Left ventricle myocardium superior (tissue), 1 donor: ENCODE results near the gene CDCA8. TPM values are rescaled to one million over a fixed set of nuclear protein-coding genes. Genes with fewer than 3 reads are reported as not detected.
A peak's percentile ranks its signal among the peaks of the same experiment; 100 is the strongest.

Experiments used
- ATAC-seq: fragments of 200-7000 bp; cut with Tn5 transposase; one replicate; pipeline ENCODE4 v1.9.1; 2020; ENCODE audit warnings: mild to moderate bottlenecking, moderate library complexity
- DNase-seq: peaks from one replicate; pipeline ENCODE4 v3.0.0-alpha.2; 2020
- intact Hi-C: fragments of 100-400 bp; cut with micrococcal nuclease; formaldehyde crosslinking; loops from one replicate; pipeline ENCODE4 v1.11.0; 2022
- total RNA-seq: library from RNA; stranded (reverse); fragmentation: NEBNext Ultra II Directional; extraction: Animal tissue kit (Norgen Biotek cat#: 25700); gene quantifications from one replicate; pipeline ENCODE4 v1.2.1, GENCODE V29; 2021
- donor health status: DM: no; HTN: yes; CAD: no; lungs with severe emphysema.

CDCA8 gene
- total RNA-seq, 1 donor from 2014 or later, result 0.32 TPM

DNA sequence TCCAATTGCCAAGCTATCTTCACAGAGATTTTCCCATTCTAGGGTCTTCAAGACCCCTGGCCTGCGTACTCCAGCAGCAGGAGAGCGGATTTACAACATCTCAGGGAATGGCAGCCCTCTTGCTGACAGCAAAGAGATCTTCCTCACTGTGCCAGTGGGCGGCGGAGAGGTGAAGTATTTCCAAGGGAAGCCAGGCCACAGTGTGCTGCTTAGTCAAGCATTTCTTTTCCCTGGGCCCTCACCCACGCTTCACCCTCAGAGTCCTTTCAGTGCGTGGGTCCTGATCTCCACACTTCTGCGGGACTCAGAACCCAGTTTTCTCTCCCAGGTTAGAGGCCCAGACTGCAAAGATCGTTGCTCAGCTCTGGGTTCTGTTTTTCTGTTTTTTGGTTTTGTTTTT, 13.1 kb downstream of the CDCA8 start:
- intact Hi-C loops, result no loop called here
- DNase-seq, result no peak
- no peak for ATAC-seq

DNA sequence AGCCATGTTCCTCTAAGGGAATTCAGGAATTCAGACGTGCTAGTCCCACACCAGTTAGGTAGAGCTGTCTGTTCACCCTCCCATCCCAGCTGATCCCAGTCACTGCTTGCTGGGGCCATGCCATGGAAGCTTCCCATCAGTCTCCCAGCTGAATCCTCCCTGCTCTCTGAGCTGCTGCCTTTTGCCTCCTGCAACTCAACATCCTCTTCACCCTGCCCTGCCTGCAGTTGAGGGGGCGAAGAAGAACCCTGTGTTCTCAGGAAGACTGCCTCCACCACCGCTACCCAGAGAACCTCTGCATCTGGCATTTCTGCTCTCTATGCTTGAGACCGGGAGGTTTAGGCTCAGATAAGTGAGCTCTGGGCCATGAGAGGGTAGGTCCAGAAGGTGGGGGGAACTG, 16.2 kb downstream of the CDCA8 start:
- DNase-seq, result no peak
- intact Hi-C loops, result no loop called here
- ATAC-seq, result no peak

DNA sequence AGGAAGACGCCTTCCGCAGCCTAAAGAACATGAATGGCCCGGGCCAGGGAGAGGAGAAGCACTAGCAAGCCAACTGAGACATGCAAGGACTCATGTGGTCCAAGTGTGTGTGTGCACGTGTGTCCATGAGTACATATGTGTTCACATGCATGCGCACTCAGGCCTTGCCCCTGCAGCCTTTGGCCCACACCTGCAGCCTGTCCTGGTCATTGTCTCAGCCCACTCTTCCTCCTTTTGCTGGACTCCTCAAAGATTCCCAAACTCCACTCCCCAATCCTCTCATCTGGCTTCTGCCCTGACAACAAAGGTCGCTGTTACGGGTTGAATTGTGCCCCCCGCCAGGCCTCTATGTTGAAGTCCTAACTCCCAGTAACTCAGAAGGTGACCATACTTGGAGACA, 21.9 kb downstream of the CDCA8 start:
- no peak for DNase-seq
- intact Hi-C loops, result no loop called here
- ATAC-seq, result no peak

DNA sequence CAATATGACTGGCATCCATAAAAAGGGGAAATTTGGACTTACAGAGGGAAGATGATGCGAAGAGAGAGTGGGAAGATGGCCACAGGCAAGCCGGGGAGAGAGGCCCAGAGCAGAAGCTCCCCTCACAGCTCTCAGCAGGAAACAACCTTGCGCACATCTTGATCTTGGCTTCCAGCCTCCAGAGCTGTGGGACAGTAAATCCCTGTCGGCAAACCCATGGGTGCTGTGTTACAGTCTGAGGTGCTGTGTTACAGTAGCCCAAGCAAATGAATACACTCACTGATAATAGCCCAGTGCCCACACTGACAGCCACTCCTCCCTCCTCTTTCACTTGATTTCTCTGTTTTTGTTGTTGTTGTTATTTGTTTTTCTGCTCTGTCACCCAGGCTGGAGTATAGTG, 22.4 kb downstream of the CDCA8 start:
- no peak for DNase-seq
- ATAC-seq, result no peak
- intact Hi-C loops, result no loop called here

DNA sequence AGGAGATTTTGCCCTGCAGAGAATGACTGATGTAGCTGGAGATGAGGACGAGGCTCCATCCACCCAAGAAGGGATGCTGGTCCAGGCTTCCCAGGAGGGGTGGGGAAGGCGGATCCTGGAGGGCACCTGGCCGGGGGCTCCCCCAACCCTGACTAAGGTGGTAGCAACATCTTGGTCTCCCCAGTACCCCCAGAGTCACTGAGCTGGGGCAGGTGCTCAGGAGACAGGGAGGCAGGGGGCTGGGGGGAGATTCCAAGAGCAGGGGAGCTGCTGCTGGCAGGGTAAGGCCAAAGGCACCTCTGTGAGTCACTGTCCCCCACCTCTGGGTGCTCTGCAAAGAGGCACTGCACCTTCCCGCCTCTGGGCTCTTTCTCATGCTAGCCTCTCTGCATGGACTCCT, 24.0 kb downstream of the CDCA8 start:
- intact Hi-C loops, result no loop called here
- DNase-seq (no peak), ATAC-seq (no peak)

DNA sequence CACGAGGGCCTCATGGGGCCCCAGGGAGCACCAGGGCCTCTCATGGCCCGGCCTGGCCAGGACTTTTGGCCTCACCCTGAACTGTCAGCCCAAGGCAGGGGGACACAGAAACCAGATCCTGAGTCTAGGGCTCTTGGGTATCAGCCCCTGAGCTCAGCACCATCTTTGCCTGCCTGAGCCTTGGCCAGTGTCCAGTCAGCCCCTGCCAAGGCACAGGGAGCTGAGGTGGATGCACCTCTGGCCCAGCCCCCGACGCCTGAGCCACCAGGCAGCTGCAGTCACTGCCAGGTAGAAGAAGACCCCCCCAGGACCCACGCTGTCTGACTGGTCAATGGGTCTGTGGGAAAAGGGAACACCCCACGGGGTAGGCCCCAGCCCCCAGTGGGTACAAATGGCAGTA, 25.3 kb downstream of the CDCA8 start:
- intact Hi-C loops, result no loop called here
- no peak for ATAC-seq
- no peak for DNase-seq

DNA sequence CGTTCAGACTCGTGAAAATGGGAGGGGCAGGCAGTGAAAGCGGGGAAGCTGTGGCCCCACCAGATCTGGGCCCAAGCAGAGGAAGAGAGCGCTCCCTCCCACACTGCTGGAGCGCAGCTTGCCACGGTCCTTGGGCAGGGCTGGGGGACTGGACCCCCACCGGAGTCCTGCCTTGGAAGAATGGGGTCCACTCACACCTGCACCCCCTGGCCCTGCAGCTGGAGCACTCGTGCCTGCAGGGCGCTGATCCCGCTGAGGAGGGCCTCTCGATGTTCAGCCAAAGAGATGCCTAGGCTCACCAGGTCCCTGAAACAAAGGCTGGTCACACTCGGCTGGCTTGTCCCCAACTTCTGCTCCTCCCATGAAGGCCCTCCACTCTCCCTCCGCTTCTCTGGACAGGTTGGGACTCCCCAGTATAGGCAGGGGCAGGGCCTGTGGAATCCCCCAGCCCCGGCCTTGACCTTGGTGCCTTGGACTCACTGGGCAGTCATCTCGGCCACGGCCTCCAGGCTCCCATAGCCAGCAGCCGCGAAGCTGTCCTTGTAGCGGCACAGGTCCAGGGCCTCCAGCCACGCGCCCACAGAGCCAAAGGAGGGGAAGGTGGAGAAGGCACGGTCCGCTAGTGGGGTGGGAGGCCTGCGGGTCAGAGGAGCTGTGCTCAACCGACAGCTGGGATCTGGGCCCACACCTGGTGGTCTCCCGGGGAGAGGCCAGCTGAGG, 26.0 kb downstream of the CDCA8 start:
- DNase-seq (no peak), ATAC-seq (no peak)
- intact Hi-C loops, result no loop called here

DNA sequence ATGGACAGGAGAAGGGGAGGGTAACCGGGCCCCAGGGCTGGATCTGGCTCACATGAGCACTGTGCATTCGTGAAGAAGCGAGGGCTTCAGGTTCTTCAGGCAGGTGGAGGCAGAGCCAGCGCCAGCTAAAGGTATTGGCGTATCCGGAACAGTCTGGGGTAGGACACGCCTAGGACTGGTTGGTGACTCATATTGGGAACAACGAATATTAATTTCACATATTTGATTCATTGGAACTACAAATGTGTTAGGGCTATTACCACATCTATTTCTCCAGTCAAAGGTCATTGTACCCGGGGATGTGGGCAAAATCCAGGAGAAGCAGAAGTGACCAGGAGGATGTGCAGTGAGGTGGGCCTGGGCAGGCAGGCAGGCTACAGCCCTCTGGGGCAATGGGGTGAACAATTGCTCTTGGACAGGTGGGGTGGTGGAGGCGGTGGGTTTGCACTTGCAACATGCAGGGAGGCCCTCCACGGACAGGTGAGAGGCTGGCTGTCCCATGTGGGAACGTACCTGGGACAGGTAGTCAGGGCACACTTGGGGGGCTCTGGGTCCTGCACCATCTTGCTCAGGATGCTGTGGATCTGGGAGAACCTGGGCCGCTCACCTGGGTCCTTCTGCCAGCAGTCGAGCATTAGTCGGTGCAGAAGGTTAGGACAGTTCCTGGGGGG, 26.7 kb downstream of the CDCA8 start:
- intact Hi-C loops, result no loop called here
- DNase-seq (no peak), ATAC-seq (no peak)

DNA sequence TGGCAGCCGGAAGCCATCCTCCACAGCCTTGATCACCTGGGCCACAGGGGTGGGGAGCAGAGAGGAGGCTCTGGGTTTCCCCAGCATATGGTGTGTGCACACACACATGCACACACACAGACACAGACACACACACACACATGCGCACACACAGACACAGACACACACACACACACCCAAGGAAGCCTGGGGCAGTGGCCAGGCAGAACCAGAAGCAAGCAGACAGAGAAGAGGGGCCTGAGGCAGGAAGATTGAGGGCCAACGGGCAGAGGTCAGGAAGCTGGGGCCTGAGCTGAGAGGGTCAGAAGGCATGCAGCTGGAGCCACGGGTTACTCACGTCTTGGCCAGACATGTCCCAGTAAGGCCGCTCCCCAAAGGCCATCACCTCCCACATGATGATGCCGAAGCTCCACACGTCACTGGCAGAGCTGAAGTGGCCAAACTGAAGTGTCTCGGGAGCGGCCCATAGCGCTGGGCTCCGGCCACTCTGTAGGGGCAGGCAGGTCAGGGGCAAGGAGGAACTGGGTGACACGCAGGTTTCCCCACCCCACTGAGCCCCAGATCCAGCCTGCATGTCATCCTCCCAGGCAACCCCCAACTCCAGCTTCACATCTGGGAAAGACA, 27.4 kb downstream of the CDCA8 start:
- ATAC-seq (no peak), DNase-seq (no peak)
- intact Hi-C loops, result no loop called here

DNA sequence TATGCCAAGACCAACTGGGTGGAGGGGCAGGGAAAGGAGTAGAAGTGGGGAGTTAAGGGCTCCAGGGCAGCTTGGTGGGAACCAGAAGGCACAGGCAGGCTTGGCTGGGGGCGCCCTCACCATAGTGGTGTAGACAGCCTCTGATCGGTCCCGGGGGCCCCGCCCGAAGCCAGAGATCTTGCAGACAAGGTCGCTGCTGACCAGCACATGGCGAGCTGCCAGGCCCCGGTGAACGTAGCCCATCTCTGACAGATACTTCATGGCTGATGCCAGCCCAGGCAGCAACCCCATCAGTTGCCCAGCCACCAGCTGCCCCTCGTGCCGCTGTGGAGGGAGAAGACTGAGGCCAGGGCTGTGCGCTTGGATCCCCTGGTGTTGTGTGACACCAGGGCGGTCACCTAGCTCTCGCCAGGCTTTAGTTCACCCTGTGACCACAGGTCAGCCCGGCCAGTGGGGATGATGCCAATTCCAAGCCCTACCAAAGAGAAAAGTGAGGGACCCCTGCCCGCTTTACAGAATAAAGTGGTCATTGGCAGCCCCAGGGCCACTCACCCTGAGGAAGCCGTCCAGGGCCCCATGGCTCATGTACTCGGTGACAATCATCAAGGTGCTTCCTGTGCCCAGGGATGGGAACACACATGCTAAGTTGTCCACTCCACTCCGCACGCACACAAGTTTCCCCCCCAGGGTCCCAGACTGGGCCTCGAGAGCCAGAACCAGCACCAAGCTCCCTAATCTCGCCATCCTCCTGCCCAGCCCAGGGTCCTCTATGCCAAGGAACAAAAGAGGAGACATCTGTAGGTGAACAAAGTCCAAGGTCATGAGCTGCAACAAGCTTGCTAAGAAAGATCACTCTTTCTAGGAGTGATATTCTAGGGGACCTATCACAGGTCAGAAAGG, 28.2 kb downstream of the CDCA8 start:
- no peak for DNase-seq
- intact Hi-C loops, result no loop called here
- no peak for ATAC-seq

DNA sequence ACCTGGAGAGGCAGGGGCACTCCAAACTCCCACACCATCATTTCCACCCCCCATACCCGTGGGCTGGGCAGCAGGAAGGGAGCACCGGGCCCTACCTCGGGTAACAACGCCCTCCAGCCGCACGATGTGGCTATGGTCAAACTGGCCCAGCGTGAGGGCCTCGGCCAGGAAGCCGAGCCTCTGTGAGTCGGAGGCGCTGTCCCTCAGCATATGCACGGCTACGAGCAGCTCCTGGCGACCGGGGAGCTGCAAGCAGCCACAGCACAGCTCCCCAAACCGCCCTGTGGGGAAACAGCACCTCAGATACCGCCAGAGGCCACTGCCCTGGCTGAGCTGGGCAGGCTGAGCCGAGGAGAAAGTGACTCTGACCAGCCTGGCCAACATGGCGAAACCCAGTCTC, 29.2 kb downstream of the CDCA8 start:
- DNase-seq, result no peak
- no peak for ATAC-seq
- intact Hi-C loops, result no loop called here

DNA sequence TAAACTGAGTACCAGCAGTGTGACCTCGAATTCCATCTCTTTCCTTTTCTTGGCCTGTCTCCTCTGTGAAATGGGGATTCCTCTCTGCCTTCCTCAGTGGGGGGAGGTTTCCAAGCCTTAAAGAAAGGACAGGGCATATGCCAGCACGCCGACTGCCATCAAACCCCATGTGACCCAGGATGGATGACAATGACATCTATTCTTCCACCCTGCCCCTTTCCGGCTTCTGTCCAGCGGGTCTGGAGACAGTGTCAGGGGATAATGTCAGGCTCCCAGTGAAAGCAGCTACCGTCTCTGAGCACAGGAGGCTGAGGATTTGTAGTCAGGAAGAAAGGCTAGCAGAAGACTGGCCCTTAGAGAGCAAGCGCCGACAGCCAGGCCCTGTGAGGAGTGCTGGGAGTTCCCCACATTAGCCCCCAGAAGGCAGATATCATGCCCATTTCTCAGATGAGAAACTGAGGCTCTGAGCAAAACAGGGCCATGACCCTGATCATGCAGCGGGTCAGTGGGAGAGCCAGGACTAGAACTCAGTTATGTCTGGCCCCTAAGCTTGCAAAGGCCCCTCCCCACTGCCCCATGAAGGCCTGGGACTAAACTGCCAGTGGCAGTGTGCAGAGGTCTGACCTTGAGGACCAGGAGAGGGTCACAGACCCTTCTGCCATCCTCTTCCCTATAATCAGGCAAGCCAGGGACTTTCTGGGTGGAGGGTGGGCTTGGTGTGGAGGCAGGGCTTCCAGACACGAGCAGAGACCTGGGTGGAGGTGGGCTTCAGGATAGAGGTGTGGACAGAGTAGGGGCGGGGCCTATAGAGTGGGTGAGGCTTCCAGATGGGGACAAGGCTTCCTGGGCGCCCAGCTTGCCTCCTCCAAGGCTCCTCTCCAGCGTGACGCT, 30.1 kb downstream of the CDCA8 start:
- DNase-seq (no peak), ATAC-seq (peak; percentile 22)
- intact Hi-C loops, result no loop called here

DNA sequence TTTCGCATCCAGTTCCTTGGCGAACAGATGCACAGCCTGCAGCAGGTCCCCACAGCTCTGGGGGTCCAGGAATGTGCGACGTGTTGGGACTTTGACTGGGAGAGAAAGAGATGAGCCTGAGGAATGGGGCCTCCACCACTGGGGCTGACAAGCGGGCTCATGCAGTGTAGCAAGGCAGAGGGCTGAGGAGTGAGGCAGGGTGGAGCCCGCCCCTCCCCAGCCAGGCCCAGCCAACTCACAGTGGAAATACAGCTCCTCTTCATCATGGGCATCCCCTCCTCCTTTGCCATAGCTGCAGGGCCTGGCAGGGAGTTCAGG, 30.7 kb downstream of the CDCA8 start:
- ATAC-seq, result peak; percentile 44
- intact Hi-C loops, result no loop called here
- DNase-seq, result no peak

DNA sequence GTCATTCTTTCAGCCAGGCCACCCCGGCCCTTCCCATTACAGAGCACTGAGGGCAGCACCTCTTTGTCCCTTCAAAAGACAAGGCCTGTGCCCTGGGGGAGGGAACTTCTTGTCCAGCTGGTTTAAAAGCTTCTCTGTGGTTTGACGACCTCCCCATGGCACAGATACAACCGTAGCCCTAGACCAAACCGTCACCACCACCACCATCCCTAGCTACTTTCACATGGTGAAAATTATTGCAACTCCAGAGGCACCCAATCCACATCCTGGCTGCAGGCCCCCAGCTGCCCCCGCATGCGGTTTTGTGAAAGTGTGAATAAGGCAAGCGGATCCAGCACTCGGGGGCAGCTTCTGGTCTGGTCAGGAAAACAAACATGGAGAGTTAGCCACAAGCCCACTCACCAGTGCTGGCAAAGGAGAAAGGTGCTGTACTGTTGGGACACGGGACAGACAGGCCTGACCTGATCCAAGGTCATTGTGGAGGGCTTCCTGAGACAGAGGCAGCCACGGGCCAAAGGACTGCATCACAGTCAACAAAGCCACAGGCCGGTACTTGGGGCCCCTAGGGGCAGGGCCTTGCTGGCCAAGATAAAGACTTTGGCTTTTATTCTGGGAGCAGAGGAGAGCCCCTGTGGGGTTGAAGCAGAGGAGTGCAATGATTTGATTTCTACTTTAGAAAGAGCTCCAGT, 31.2 kb downstream of the CDCA8 start:
- peak; percentile 39 for ATAC-seq
- intact Hi-C loops, result no loop called here
- DNase-seq, result no peak

DNA sequence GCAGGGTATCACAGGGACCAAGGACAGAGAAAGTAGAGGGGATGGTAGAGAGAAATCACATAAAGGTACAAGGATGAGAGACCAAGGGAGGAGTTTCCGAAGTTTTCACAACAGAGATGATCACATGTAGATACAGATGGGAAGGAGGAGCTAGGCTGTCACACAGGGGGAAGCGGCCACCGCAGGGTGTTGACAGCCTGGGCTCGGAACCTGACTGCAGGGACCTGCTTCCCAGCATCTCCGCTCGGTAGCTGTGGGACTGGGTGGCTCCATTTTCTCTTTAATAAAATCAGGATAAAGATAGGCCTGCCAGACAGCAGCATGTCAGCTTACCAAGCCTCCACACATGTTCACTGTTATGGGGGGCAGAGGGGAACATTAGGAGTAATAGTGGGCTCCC, 32.3 kb downstream of the CDCA8 start:
- no peak for ATAC-seq
- DNase-seq, result no peak
- intact Hi-C loops, result no loop called here

DNA sequence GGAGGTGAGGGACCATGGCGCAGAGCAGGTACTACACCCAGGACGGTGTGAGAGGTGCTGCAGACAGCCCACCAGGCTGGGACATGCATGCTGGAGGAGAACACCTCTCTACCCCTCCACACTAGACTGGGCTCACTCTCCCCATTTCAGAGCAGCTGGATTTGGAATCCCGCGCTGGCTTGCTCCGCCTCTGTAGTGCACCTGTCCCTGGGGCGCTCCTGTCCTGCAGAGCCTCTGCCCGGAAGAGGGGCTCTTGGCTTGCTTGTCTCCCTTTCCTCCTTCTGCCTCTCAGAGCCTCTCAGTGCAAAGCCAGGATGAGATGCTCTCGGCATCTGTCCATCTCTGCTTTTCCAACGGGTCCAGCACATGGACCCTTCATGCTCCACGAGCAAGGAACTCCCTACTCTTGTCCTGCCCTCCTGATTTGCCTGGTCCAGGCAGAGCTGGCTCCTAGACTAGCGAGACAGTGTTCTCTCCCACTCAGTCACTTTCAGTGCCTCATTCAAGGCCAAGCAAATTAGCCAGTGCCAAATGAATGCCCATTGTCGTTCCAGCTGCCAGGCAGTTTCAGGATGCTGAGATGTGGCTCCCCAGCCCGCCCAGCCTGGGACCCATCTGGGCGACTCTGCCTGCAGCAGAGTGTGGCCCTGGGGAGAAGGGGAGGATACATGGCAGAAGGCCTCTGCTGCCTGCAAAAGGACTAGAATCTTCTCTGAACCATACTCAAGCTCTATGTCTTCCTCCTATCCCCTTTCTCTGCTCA, 33.7 kb downstream of the CDCA8 start:
- no peak for ATAC-seq
- no peak for DNase-seq
- intact Hi-C loops, result no loop called here

DNA sequence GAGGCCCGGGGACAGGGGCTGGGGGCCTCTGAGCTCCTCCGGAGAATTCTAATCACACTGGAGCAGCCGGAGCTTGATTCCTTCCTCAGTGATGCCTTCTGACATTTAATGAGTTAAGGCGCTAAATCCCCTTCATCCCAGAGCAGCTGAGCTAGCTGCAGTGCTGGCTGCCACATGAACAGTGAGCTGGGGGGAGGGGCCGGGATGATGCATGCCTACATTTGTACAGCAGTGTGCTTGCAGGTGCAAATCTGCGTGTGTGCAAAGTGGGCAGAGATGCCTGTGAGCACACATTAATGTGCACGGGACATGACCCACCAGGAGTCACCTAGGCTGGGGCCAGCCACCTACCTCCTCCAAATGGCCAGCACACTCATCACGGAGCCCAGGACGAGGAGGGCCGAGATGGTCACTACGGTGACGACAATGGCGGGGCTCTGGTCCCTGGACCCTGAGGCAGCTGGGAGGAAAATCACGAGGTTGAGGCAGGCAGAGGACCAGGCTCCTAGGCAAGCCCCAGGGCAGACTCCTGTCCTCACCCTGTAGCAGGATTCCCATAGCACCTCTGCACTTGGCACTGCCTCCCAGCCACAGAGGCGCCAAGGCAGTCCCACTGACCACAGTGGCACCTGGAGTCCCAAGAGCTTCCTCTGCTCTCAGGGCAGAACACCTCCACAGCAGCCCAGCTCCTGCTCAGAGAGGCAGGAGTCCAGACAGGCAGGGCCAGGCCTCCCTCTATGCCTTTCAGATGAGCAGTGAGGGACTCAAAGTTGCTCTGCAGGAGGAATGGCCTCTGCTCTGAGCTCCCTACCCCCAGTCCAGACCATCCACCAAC, 34.7 kb downstream of the CDCA8 start:
- intact Hi-C loops, result no loop called here
- ATAC-seq (no peak), DNase-seq (no peak)
